Germinal center (tissue), 1 donor: ENCODE results near the gene GLIS1.

Experiments
- DNase-seq: peaks from one replicate; pipeline ENCODE4 v3.0.0; 2012; ENCODE audit warnings: mixed read lengths, low spot score

GLIS1 gene

DNA sequence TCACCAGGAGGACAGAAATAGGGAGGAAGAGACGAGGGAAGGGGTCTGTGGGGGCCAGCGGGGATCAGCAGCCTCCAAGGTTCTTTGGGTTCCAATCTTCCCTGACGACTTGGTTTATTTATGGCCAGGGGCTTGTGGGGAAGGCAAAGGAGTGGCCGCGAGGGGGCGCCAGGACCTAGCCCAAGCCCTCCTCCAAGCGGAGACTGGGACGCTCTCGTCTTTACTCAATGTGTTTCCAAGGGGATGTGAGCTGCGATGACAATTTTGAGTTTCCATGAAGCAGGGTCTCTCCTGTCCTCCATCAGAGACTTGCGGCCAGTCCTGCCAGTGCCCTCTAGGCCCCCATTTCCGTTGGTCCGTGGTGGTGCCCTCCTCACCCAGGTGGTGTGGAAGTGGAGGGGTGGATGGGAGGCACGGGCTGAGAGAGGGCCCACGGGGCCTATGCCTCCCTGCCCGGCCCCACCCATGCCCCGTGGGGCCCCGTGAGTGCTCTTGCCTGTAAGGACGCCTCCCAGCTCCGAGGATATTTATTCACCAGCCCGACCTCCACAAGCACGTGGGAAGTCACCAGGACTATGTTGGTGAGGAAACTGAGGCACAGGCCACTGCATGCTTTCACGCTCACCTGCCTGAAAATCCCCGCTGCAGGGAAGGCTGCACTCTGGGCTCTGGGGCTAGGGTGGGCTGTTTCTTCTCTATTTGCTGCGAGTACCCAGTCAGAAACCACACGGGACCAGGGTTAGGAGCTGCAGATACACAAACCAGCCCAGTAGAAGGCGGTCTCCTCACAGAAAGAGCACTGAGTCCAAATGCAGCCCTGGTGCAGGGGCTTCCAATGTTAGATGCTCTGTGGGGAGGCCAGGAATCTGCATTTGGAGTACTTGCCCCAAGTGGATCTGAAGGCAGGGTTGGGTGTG lies 253.2 kb downstream of the GLIS1 start:
- peak; percentile 67 for DNase-seq

DNA sequence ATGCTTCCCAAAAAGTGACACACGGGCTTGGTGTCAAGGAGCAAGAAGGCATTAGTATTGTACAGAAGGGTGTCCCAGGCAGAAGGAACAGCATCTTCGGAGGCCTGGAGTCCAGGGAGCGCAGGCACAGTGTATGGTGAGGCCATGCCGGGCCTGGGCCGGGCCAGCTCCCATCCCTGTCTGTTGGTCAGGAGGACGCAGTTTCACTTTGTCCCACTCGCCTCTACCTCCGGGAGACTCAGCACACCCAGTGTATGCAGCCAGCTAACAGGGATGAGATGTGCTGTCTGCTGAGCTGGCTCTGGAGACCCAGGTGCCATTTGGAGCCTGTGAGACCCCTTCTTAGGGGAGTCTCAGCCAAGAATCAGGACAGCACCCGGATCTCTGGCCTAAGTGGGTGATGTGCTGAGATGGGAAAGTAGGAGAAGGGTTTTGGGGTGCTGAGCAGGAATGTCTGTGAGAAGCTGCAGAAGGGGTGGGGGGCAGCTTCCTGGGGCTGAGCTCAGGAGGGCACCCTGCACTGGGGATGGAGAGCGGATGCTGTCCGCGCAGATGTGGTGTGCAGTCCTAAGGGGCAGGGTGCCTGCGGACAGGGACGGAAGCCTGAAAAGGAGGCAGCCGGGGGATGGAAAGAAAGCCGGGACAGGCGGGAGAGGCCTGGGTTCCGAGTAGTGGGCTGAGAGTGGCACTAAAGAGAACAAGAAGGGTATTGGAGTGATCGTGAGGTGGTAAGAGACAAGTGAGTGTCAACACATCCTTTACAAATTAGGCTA lies 254.1 kb downstream of the GLIS1 start:
- DNase-seq = no peak

DNA sequence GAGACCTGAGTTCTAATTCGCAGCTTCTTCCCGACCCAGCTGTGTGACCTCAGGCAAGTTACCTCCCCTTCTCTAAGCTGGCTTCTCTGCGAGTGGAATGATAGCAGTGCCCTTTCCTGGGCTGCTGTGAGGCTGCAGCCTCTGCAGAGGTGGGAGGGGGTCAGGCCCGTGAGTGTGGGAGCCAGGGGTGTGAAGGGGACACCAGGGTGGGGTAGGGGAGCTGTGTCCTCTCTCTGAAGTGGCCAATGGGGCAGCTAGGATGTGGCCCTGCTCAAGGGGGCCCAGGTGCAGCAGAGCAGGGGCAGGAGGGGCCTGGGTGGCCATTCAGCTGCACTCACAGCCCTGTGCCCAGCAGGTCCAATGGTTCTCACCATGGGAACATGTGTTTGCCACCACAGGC lies 255.3 kb downstream of the GLIS1 start:
- DNase-seq = no peak

DNA sequence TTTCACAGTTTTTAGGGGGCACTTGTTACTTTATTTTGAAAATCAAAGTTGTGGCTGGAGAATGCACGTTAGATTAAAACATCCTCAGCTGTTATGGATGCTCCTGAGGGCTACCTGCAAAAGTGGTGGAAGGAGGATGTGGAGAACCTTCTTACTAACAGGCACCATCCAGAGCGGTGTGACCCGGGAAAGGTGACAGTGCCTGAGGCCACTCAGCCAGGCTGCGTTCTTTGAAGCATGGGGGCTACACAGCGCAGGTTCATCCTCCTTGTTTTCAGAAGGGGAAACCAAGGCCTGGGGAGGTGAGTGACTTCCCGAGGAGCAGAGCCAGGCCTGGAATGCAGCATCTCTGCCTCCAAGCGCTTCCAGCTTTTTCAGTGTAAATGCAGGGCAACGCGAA lies 255.8 kb downstream of the GLIS1 start:
- DNase-seq = no peak

DNA sequence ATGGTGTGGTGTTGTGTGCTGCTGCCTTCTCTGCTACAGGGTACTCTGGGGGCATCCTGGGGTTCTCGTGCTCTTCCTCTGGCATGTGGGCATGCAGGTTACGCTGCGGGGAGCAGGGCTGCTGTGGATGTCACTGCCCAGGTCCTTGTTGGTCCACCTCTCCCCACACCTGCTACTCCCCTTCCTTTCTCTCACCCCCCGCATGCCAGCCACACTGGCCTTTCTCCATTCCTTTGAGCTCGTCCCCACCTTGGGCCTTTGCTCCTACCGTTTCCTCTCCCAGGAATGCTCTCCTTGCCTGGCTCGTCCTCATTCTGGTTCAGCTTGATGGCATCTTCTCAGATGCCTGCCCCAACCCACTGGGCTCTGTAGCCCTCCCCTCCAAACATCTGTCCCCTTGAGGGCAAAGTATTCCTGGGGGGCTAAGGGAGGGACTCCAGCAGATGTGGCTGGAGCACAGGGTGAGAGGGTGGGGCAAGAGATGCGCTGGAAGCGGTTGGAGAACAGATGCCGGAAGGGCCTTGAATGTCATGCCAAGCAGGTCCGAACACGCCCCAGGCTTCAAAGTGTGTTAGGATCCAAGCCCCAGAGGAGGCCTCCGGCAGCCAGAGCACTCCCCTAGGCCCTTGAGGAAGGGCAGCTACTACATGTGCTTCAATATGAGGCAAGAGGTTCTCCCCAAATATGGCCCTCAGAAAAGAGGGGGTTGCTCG lies 256.4 kb downstream of the GLIS1 start:
- DNase-seq = no peak

DNA sequence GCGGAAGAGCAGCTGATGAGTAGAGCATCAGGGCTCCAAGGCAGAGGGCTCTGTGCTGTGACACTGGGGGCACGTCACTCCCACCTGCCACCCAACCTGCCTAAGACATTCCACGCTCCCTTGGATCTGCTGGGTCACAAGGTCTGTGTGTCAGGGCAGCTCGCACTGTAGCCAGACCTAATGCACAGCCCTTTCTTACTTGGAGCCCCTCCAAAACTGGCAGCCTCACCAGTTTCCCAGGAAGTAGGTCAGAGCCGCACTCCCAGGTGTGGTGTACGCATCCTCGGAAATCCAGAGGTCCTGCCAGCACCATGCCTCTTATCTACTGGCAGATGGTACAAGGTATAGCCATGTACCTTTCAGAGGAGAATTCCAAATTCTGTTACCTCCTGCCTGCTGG lies 257.5 kb downstream of the GLIS1 start:
- DNase-seq = no peak

DNA sequence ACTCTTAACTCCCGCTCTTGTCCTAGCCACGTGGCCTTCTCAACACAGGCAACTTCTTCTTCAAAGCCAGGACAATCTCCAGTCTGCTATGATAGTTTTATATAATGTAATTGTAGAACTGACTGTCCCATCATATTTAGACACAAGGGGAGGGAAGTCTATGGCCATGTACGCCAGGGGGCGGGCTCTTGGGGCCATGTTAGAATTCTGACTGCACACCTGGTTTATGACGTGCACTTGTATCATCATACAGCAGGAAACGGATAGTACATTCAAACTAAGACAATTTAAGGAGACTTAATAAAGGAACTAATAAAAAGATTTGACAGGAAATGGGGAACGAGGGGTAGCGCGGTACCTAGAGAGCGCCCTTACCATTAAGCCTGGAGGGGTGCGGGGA lies 258.3 kb downstream of the GLIS1 start:
- DNase-seq = no peak

DNA sequence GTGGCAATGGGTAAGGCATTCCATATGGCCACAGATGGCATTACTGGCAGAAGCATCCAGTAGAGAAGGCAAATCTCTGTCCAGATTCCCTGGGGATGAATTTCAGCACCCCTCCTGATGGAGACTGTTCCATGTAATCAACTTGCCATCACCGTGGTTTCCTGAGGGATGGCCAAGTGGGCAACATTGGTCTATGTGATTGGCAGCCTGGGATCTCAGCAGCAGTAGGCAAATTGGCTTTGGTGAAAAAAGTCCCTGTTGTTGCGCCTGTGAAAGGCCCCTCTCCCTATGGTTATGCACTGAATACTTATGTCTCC lies 260.5 kb downstream of the GLIS1 start:
- no peak for DNase-seq

DNA sequence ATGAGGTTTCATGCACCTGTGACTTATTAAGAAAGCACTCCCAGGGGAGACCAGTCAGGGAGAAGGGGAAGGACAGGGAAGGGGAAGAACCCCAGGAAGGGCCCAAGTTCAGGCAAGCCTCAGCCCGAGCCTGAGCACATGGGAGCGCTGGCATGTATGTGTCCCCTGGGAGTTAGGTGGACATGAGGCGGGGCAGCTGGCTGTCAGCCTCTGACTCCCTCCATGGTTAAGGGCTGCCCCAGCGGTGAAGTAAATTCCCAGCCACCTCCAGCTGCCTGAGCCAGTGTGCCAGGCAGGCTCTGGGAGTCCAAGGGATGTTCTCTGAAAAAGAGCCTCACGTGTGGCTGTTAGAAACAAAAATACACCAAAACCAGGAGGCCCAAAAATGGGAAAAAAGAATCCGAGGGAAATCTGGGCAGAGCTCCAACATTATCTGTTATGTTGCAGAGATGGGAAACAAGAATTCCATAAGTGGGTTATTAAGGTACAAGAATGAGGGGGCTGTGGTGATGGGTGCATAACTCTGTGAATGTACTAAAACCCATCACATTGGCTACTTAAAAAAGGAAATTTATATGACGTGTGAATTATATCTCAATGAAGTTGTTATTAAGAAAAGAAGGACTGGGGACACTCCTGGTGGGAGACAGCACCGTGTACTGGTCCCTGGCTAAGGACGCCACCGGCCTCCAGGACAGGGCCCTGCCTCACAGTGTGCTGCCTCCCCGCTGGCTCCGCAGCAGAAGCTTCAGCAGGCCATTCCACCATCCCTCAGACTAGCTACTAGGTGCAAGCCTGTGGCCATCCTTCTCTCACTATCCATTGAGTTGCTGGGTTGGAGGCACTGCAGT lies 261.1 kb downstream of the GLIS1 start:
- no peak for DNase-seq

DNA sequence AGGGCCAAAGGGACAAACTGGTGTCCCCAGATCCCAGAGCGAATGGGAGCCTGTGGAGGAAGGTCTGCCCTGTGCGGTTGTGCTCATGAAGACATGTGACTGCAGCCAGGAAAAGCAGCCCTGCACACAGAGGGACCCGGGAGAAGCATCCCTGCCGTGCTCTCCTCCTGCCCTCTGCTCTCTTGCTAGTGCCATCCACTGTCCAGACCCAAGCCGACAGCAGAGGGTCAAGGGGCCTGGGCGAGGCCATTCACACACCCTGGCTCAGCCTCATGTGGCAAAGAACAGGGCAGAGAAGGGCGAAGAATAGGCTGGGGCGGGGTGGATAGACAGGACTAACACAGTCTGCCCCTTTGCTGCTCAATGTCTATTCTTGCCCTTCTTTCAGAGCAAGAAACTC lies 262.4 kb downstream of the GLIS1 start:
- DNase-seq = no peak

DNA sequence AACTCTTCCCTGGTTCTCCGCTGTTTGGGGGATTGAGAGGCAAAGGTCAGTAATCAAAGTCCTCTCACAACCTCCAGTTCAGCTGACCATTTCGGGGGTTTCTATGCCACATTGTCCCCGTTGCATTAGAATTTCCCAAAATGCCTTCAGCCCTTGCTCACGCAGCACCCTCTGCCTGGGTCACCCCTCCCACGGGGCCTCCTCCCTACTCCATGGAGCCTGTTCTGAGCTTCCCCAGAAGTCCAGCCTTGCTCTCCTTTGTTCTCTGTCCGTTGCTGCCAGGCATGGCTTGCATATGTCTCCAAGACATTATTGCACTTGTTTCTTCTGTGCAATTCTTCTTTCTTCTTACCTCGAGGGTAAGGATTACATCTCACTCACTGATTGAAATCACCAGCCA lies 263.3 kb downstream of the GLIS1 start:
- DNase-seq = no peak

DNA sequence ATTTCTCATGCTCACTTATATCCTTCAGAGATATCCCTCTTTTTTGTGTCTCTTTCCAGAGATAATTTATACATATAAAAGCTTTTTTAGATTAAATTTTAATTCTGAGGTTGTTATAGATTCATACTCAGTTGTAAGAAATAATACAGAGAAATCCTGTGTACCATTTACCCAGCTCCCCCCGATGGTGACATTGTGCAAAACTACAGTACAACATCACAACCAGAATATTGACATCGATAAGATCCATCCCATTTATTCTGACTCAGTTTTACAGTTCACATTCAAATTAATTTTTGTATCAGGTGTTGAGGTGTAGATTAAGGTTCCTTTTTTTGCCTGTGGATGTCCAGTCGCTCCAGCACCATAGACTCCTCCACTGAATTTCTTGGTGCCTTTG lies 265.5 kb downstream of the GLIS1 start:
- DNase-seq = no peak

DNA sequence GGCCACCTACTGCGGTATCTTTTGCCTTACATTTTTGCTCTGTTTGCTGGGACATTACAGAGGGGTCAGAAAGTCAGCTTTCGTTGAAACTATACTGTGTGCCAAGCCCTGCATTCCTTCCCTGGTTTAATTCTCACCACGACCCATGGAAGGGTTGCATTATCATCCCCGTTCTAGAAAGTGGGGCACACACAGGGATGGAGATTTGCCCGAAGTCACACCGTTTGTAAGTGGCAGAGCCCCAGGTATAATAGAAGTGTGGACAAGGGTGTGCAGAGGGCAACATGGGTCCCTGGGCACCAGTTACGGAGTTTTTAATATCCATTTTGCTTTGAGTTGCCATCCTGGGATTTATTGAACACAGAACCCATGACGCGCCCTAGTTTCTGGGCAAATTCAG lies 268.0 kb downstream of the GLIS1 start:
- no peak for DNase-seq

DNA sequence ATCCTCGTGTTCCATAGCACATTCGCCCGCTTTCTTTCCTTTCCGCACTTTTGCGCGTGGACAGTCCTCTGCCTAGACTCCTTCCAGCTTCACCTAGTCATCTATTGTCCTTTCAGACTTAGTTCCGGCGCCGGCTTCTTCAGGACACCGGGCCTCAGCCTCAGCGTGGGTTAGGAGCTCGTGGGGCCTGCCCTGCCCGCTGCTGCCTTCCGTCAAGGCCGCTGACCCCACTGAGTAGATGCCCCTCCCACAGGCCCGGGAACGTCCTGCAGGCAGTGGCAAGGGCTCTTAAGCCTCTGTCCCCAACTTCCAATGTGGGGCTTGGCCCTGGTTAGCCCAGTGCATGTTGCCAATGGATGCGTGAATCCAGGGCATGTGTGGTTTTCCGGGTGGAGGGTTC lies 268.4 kb downstream of the GLIS1 start:
- DNase-seq = no peak

DNA sequence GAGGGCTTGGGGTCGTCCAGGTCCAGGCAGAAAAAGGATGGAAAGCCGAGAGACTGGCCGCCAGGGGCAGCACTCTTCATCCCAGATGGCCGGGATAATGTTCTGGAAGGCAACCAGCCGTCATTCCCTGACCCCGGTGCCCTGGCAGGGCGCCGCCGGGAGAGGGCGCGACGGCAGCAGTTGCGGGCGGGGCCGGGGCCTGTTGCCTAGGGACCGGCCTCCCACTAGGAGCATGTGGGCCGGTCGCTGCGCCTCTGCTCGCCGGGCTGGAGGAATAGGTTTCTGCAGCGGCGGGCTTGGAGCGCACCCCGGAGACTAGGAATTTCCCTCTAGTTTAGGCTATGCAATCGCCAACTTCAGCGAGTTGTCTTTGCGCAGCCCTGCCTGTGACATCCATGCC lies 268.8 kb downstream of the GLIS1 start:
- DNase-seq = no peak

DNA sequence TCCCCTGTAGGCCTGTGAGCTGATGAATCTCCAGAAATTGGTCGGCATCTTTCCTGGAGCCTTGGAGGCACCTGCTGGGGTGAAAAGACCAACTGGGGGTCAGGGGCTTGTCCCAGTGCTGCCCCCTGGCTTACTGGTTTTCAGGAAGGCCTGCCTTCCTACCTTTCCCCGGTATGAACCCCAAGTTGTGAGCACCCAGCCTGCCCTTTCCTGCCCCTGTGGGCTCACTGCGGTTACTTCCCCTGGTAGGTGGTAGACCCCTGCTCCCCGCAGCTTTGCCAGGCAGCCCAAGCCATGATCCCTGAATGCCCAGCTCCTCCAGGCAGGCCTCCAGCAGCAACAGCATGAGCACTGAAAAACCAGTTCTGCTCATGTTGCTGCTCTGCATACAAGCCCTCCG lies 269.6 kb downstream of the GLIS1 start:
- DNase-seq = no peak

DNA sequence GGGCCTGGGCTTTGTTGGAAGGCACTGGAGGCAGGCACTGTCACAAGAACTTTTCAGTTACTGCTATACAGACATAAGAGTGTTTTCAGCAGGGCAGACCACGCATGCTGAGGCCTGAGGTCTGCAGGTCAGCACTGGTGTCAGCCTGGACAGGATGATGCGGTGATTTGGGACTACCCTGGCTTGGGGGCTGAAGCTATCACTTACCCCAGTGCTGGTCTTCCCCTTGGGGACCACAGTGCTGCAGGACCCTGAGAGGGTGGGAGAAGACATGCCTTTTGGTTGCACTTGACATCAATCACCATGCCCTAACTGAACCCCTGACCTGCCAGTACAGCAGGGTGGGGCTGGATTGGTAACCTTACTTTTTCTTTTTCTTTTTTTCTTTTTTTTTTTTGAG lies 270.6 kb downstream of the GLIS1 start:
- no peak for DNase-seq

DNA sequence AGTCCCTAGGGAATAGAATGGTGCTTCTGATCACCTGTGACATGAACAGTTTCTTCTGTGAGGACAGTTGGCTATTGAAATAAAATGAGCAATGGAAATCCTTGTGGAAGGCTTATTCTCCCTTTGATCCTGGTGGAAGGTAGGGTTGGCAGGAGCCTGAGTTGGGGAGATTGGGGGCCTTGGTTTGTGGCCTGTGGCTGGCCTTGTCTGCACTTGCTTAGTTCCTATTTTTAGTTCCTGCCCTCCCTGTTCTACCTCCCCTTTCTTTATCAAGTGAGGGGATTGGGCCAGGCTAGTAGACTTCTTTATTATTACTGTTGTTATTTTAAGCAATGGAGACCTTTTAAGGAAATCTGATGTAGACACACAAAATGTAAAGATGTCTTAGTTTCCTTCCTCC lies 271.6 kb downstream of the GLIS1 start:
- DNase-seq = no peak

DNA sequence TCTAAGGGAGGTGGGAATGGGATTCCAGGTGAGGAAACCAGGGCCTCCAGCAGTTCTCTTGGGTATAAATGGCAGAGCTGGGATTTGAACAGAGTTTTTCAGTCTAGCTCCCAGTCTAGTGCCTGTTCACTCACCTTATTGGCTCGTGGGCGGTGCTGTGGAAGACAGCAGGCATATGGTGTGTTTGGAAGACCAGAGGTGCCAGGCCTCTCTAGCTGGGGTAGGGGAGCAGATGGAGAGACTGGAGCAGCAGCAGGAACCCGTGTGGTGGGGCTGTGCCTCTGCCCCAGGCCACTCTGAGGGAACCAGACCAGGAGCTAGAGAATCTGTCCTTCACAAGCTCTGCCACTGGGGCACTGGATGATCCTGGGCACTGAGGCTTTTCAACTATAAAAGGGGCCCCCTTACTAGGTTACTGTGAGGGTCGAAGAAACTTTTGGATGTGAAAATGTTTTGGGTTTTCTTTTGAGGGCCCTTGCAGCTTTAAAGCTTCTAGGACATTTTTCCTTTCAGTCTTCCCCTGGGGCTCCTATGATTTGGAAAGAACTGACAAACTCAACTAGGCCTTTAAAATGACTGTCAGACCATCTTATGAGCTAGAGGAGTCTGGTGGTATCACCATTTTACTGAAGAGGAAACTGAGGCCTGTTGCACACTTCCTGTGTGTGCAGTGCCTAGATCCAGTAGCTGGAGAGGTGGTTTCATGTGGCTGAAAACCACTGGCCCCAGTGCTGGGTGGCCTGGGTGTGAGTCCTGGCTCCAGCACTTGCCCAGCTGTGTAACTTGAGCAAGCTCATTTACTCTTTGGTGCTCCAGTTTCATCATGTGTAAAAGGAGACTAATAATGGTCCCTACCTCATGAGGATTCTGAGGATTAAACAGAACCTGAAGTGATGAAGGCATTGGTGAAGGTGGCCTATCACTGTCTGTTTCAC lies 273.7 kb downstream of the GLIS1 start:
- no peak for DNase-seq

DNA sequence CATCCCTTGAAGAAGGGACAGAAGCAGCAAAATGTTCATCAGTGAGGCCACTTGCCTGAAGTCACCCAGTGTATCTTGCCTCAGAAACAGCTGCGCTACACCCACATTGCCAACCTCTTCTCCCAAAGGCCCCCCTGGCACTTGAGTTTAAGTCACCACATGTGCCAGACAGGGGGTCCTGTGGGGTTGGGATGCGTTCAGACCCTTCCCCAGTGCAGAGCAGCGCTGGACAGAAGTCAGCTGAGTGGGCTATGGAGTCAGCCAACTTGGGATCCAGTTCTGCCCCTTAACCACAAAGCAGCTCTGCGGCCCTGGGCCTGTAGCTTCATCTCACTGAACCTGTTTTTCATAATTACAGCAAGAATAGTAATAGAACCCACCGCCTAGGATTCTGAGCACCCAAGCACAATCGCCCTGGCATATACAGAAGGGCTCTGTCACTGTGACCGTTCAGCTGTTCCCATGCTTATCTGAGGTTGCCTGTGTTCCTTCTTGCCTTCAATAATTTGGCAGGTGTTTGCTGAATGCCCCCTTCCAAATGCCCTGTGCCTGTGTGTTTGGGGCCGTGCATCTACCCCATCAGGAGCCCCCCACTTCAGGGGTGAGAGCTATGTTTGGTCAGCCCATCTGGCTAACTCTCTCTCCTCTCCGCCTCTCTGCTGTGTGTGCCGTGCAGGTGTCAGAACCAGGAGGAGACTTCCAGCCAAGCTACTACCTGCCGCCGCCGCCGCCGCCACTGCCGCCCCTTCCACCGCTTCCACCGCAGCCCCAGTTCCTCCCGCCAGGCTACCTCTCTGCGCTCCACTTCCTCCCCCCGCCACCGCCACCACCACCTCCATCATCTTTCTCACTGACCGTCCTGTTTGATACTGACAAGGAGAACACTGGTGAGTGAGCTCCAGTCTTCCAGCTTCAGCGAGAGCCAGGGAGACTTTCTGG lies 274.7 kb downstream of the GLIS1 start:
- DNase-seq = no peak
